Body of pancreas (tissue), 4 donors: ENCODE results near the gene USP6NL.

Experiments
- POLR2A ChIP-seq, 3 donors: fragments of 450-650 bp; IDR thresholded peaks; one replicate each; pipeline ENCODE4 v1.6.1; 2016; ENCODE audit warnings: antibody characterized with exemption in 3 of 3, mild to moderate bottlenecking in 2 of 3
- TF ChIP-seq, protein P1 (sequence below), 7 experiments: fragments of 450-650 bp in 4 of 7; fragments of 200-600 bp in 3 of 7; sonication (generic) in 3 of 7; IDR thresholded peaks; one replicate each; pipeline ENCODE4 v1.5.1; 2016 to 2019; ENCODE audit warnings: antibody characterized with exemption in 7 of 7

DNA sequence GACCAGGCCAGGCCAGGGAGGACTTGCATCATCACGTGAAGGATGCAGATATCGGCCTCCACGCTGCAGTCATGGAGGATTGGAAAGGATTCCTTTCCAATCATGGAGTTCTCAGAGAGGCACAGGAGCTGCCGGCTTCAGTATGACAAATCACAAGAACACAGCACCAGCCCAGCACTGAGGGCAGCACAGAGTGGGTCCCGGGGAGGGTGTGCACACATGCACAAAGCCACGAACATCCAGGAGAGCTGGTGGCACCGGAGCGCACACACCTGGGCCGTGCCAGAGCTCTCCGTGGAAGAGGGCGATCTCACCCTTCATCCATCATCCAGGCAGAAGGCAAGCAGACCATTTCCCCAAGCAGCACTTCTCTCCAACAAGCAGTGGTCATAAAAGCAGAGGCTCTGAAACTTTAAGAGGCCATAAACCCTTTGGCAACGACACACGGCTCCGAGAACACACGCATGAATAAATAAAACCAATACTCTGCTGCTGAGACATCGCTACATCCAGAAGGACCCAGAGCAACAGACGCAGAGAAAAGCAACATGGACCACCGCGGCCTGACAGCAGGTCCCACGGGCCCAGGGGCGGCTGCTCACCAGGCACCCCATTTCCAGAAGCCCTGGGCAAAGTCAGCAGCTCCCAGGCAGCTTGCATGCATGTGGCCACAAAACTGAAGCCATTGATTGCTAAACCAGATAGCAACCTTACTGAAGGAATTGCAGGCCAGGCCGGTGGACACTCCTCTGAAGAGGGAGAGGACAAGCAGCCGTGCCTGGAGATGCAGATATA is 180.8 kb downstream of the USP6NL start:
- TF ChIP-seq, protein P1, sequence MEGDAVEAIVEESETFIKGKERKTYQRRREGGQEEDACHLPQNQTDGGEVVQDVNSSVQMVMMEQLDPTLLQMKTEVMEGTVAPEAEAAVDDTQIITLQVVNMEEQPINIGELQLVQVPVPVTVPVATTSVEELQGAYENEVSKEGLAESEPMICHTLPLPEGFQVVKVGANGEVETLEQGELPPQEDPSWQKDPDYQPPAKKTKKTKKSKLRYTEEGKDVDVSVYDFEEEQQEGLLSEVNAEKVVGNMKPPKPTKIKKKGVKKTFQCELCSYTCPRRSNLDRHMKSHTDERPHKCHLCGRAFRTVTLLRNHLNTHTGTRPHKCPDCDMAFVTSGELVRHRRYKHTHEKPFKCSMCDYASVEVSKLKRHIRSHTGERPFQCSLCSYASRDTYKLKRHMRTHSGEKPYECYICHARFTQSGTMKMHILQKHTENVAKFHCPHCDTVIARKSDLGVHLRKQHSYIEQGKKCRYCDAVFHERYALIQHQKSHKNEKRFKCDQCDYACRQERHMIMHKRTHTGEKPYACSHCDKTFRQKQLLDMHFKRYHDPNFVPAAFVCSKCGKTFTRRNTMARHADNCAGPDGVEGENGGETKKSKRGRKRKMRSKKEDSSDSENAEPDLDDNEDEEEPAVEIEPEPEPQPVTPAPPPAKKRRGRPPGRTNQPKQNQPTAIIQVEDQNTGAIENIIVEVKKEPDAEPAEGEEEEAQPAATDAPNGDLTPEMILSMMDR (IDR thresholded peaks at IDR 0.05) = no peak
- TF ChIP-seq POLR2A (IDR thresholded peaks at IDR 0.05) = no peak
